Measurements from ENCODE around the gene ATRNL1.

Gene ATRNL1

GRCh38 chr10:115884331-115884730 lies 791.2 kb downstream of the ATRNL1 start:
- ChIA-PET POLR2A (no interaction called here), CTCF (interaction anchor here (0.6 kb wide), 1 partner anchor 714 kb away, joined by 3 read pairs; no protein-coding TSS in a partner anchor)
- no peak for DNase-seq (ENCODE audit: extremely low spot score)
- TF ChIP-seq HDGF (IDR thresholded peaks at IDR 0.05; ENCODE audit: borderline replicate concordance) (no peak), CTBP1 (IDR thresholded peaks at IDR 0.05; ENCODE audit: borderline replicate concordance) (no peak), SUZ12 (IDR thresholded peaks at IDR 0.05) (no peak), SP1 (IDR thresholded peaks at IDR 0.05) (no peak), LEF1 (IDR thresholded peaks at IDR 0.05; ENCODE audit: borderline replicate concordance) (no peak), BHLHE40 (IDR thresholded peaks at IDR 0.05; ENCODE audit: borderline replicate concordance) (no peak), FOXK2 (IDR thresholded peaks at IDR 0.05) (no peak)

- POLR2A ChIA-PET: no interaction called here
- CTCF ChIA-PET: no interaction called here
- TF ChIP-seq SUZ12 (IDR thresholded peaks at IDR 0.05) (no peak), TARDBP (IDR thresholded peaks at IDR 0.05) (no peak), HDGF (IDR thresholded peaks at IDR 0.05; ENCODE audit: borderline replicate concordance) (no peak), ZNF384 (IDR thresholded peaks at IDR 0.05) (no peak), SP1 (IDR thresholded peaks at IDR 0.05) (no peak), FOXA1 (IDR thresholded peaks at IDR 0.05) (no peak), LEF1 (IDR thresholded peaks at IDR 0.05; ENCODE audit: borderline replicate concordance) (no peak), L3MBTL2 (conservative IDR thresholded peaks at IDR 0.05) (no peak), BHLHE40 (IDR thresholded peaks at IDR 0.05; ENCODE audit: borderline replicate concordance) (no peak)
- no peak for DNase-seq (ENCODE audit: extremely low spot score)
Observed at GRCh38 chr10:115895166-115895565, 802.0 kb downstream of the ATRNL1 start.

DNA sequence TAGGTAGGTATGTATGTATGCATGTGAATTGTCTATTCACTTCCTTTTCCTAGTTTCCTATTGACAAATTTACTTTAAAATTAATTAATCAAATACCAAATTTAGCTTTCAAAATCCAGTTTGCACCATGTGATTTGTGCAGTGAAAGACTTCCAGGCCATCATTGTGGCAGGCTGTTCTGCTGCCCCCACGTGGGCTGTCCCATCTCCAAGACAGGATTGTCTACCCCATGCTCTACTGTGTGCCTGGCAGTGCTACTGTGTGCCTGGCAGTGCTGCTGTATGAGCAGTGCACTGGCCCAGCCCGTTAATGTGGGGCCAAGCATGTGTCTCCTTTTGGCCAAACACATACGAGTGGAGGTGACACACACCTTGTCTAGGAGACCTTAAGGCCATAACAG lies 805.1 kb downstream of the ATRNL1 start:
- ChIA-PET CTCF (interaction anchor here (0.6 kb wide), 1 partner anchor 20 kb away, joined by 3 read pairs; no protein-coding TSS in a partner anchor), POLR2A (no interaction called here)
- DNase-seq (ENCODE audit: extremely low spot score): no peak
- TF ChIP-seq FOXM1 (IDR thresholded peaks at IDR 0.05; ENCODE audit: borderline replicate concordance): no peak
- TF ChIP-seq CTBP1 (IDR thresholded peaks at IDR 0.05; ENCODE audit: borderline replicate concordance): no peak
- TF ChIP-seq FOXK2 (IDR thresholded peaks at IDR 0.05): no peak
- no peak for TF ChIP-seq TARDBP (IDR thresholded peaks at IDR 0.05)
- no peak for TF ChIP-seq ARNT (IDR thresholded peaks at IDR 0.05)
- TF ChIP-seq SUZ12 (IDR thresholded peaks at IDR 0.05): no peak
- no peak for TF ChIP-seq LEF1 (IDR thresholded peaks at IDR 0.05; ENCODE audit: borderline replicate concordance)

GRCh38 chr10:115902596-115902995 lies 809.4 kb downstream of the ATRNL1 start:
- POLR2A ChIA-PET: no interaction called here
- CTCF ChIA-PET: interaction anchor here (0.7 kb wide), 1 partner anchor 189 kb away, joined by 3 read pairs; no protein-coding TSS in a partner anchor
- no peak for DNase-seq (ENCODE audit: extremely low spot score)
- TF ChIP-seq ELF4 (IDR thresholded peaks at IDR 0.05) (no peak), ZNF384 (IDR thresholded peaks at IDR 0.05) (no peak), L3MBTL2 (conservative IDR thresholded peaks at IDR 0.05) (no peak), HDGF (IDR thresholded peaks at IDR 0.05; ENCODE audit: borderline replicate concordance) (no peak), FOXA1 (IDR thresholded peaks at IDR 0.05) (no peak), TARDBP (IDR thresholded peaks at IDR 0.05) (no peak), FOXM1 (IDR thresholded peaks at IDR 0.05; ENCODE audit: borderline replicate concordance) (no peak), CTBP1 (IDR thresholded peaks at IDR 0.05; ENCODE audit: borderline replicate concordance) (no peak)

- TF ChIP-seq LEF1 (IDR thresholded peaks at IDR 0.05; ENCODE audit: borderline replicate concordance): no peak
- ChIA-PET POLR2A (no interaction called here), CTCF (no interaction called here)
- no peak for DNase-seq (ENCODE audit: extremely low spot score)
Observed at GRCh38 chr10:115903207-115903606, 810.0 kb downstream of the ATRNL1 start.

GRCh38 chr10:115903845-115904244 lies 810.7 kb downstream of the ATRNL1 start:
- TF ChIP-seq CTBP1 (IDR thresholded peaks at IDR 0.05; ENCODE audit: borderline replicate concordance) (no peak), LEF1 (IDR thresholded peaks at IDR 0.05; ENCODE audit: borderline replicate concordance) (no peak), FOXK2 (IDR thresholded peaks at IDR 0.05) (no peak), NFRKB (IDR thresholded peaks at IDR 0.05) (no peak), SP1 (IDR thresholded peaks at IDR 0.05) (no peak)
- no peak for DNase-seq (ENCODE audit: extremely low spot score)
- ChIA-PET CTCF (no interaction called here), POLR2A (no interaction called here)

GRCh38 chr10:115909037-115909436 lies 815.9 kb downstream of the ATRNL1 start:
- ChIA-PET CTCF (interaction anchor here (0.7 kb wide), 1 partner anchor 467 kb away, joined by 4 read pairs; no protein-coding TSS in a partner anchor), POLR2A (no interaction called here)
- TF ChIP-seq L3MBTL2 (conservative IDR thresholded peaks at IDR 0.05) (no peak), HDGF (IDR thresholded peaks at IDR 0.05; ENCODE audit: borderline replicate concordance) (no peak), FOXM1 (IDR thresholded peaks at IDR 0.05; ENCODE audit: borderline replicate concordance) (no peak), ELF4 (IDR thresholded peaks at IDR 0.05) (no peak)
- no peak for DNase-seq (ENCODE audit: extremely low spot score)

DNA sequence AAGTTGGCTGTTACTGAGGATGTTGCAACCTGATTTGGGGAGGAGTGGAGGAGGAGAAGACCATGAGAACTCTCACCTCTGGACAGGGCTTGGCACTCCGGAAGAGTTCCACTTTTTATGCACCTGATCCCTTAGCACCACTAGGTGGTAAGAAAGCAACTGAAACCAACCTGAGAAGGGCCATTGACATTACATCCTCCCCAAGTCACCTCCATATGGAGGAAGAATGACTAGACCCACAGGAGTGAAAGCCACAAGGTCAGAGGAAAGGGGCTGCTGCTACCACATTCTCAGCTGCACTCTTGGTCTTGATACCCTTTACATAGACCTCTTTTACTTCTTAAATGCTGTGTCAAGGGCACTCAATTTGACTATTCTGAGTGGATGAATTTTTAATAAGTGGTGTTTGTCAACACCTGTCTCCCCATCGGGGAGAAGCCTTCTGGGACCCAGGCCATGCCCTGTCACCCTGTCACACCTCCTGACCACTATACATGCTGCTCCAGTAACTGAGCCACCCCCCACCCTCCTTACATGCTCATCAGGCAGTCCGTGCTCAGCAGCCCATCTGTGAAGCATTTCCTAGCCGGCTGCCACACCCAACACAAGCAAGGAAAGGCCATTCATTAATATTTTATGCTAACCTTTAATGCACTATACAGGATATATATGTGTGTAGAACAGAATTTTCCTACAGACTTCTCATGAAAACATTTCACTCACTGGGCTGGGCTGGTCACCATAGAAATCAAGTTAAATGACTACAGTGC lies 817.0 kb downstream of the ATRNL1 start:
- no peak for DNase-seq (ENCODE audit: extremely low spot score)
- ChIA-PET CTCF (no interaction called here), POLR2A (no interaction called here)
- no peak for TF ChIP-seq ELF4 (IDR thresholded peaks at IDR 0.05)
- no peak for TF ChIP-seq BHLHE40 (IDR thresholded peaks at IDR 0.05; ENCODE audit: borderline replicate concordance)
- no peak for TF ChIP-seq SUZ12 (IDR thresholded peaks at IDR 0.05)

- ChIA-PET POLR2A (no interaction called here), CTCF (no interaction called here)
- DNase-seq (ENCODE audit: extremely low spot score): no peak
- TF ChIP-seq SUZ12 (IDR thresholded peaks at IDR 0.05) (no peak), ELF4 (IDR thresholded peaks at IDR 0.05) (no peak), CTBP1 (IDR thresholded peaks at IDR 0.05; ENCODE audit: borderline replicate concordance) (no peak), PKNOX1 (IDR thresholded peaks at IDR 0.05) (no peak), L3MBTL2 (conservative IDR thresholded peaks at IDR 0.05) (no peak), LEF1 (IDR thresholded peaks at IDR 0.05; ENCODE audit: borderline replicate concordance) (no peak), FOXA1 (IDR thresholded peaks at IDR 0.05) (no peak), NFRKB (IDR thresholded peaks at IDR 0.05) (no peak), FOXK2 (IDR thresholded peaks at IDR 0.05) (no peak), HDGF (IDR thresholded peaks at IDR 0.05; ENCODE audit: borderline replicate concordance) (no peak), BHLHE40 (IDR thresholded peaks at IDR 0.05; ENCODE audit: borderline replicate concordance) (no peak), ZNF384 (IDR thresholded peaks at IDR 0.05) (no peak), ARNT (IDR thresholded peaks at IDR 0.05) (no peak), SP1 (IDR thresholded peaks at IDR 0.05) (no peak), TARDBP (IDR thresholded peaks at IDR 0.05) (no peak), FOXM1 (IDR thresholded peaks at IDR 0.05; ENCODE audit: borderline replicate concordance) (no peak)
Observed at GRCh38 chr10:115914475-115914874, 821.3 kb downstream of the ATRNL1 start.
